ENCODE data around the gene AXIN1. TPM values are rescaled to one million over a fixed set of nuclear protein-coding genes. Genes with fewer than 3 reads are reported as not detected.
"Not testable (repeated sequence)": the region's sequence is repeated elsewhere in the genome, so short reads cannot be mapped to it uniquely, and the experiment has no call there.

The AXIN1 gene
- total RNA-seq, 1 donor from 2014 or later, result 13.5 TPM

DNA sequence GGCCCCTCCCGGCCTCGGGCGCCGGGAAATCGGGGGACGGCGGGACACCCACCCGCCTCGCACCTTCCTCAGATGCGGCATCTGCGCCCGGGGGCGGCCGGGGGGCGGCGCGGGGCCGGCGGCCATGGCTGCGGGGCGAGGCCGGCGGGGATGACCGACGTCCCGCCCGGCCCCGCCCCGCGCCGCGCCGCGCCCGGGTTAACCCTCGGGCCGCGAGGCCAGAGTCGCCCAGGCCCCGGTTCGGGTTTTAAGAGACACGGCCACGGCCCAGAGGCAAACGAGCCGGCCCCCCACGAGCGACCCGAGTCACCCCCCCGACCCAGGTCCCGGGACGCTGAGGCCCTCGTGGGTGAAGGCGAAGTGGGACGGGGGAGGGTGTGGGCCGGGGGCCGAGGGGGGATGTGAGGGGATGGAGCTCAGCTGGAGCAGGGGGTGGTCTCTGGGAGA lies 76.7 kb downstream of the AXIN1 start, which contains the start of gene RGS11:
Gene RGS11, minus strand, starts transcription at position 159 of the 447 bp plus-strand sequence. Its CDS starts 33 bp downstream, at position 126.
- intact Hi-C loops (cut with DNase I), result no loop called here
- DNase-seq (ENCODE audit: low spot score), result no peak

DNA sequence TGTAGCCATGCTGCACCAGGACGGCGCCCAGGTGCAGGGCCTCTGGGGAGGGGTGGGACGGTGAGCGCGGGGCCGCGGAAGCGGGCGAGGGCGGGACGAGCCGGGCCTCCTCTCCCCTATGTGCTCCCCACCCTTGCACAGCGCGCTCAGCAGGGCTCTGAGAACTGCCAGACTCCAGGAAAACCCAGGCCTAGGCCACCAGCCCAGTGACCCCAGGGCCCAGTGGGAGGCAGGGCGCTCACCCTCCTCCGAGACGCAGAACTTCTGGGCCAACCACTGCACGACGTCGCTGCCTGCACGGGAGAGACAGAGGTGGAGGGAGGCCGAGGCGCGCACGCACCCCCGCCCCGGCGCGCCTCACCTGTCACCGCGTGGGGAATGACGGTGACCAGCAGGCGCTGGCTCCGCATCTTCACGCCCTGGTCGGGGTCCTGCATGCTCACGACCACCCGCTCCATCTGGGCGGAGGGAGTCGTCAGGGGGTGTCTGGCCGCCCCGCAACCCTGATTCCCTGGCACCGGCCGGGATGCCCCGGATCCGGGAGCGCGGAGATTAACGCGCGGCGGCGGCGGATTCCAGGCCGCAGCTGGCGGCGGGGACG lies 77.4 kb downstream of the AXIN1 start:
- intact Hi-C loops (cut with DNase I), result no loop called here
- DNase-seq (ENCODE audit: low spot score), result no peak

DNA sequence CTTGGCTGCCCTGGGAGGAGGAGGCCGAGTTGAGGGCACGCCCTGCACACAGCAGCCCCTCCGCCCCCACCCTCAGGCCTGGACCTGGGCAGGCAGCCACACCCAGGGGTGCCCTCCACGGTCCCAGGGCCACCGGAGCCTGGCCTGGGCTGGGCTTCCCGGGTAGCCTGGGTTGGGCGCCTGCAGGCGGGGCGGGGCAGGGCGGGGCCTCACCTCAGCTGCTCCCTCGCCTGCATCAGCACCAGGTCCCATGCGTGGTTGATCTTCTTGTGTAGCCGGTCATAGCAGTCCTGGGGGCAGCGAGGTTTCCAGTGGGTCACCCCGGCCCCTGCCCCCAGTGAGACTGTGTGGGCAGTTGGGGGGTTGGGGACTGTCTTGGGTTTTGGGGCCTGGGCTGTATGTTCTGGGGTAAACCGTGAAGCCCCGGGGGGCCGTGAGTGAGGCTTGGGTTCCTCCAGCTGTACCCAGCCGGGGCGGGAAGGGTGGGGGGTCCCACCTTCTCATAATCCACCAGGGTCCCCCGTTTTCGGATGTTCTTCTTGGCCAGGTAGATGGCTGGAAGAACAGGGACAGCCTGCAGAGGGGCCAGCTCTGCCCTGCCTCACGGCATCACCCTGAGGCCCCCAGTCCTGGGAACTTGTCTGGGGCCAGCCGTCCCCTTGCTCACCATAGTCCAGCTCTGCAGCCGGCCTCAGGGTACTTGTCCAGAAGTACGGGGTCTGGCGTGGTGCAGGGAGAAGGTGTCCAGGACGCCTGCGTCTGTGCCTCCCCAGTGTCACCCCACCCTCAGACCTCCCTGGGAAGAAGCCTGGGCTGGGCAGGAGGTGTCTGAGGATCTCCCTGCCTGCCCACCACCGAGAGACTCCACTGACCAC lies 78.7 kb downstream of the AXIN1 start:
- DNase-seq (ENCODE audit: low spot score), result no peak
- intact Hi-C loops (cut with DNase I), result no loop called here

DNA sequence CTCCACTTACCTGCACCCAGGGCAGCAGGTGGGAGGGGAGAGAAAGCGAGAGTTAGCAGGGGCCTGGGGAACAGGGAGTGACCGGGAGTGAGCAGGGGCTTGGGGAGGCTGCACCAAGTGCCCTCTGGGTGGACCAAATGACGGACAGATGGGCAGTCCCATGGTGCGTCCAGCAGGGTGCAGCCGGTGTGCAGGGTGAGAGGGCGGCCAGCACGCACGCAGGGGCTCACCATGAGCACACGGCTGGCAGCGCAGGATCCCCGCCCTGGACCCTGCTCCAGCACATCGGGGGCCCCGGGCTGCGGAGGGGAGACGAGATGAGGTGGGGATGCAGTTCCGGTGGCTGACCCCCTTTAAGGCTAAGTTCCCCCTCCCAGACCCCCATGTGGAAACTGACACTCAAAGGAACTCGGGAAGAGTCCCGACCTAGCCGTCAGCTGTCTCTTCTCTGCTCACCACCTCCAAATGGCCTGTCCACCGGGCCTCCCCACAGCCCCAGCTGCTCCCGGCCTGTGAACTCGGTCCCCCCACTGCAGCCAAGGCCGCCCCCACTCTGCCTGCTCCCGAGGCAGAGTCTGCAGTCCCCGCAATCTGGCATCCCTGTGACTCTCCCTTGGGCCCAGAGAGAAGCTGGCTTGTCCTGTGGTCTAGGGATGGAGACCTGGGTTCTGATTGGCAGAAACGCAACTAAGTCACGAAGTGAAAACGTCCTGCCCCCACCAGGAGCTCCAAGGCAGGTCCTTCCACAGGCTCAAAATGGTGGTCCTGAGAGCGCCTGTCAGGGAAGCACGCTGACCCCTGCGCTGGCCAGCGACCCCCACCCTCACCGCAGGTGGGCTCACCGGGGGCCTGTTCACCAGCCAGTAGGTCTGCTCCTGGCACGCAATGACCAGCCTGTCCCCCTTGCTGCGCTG lies 79.6 kb downstream of the AXIN1 start:
- no peak for DNase-seq (ENCODE audit: low spot score)
- intact Hi-C loops (cut with DNase I), result no loop called here

DNA sequence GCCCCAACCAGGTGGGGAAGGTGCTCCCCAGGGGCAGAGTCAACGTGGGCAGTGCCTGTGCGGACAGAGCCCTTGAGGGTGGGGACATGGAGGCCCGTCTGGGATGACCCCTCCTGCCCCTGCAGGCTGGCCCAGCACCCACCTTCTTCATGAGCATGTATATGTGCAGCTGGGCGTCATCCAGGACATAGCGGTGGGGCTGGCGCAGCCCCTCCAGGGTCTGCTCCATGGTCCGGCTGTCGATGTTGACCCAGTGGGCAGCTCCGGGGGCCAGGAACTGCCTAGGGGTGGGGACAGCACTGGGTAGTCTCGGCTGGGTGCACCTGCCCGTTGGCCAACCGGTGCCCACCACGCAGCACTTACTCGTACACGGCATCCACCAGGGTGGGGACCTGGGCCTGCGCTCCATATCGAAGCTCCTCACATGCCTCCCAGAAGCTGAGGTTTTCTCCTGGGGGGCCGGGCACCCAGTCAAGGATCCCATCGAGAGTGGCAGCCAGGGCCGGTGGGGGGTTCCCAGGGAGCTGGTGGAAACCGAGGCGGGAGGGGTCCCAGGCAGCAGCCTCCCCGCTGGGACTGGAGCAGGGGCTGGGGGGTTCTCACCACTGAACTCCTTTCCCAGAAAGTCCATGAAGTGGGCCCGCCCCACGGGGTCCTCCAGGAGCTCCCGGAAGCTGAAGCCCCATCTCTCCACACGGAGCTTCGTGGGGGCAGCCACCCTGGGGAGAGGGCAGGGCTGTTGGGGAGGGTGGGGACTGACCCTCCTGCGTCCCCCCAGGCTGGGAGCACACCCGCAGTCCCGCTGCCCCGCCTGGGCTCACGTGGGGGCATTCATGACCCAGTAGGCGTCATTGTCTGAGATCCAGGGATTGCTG lies 81.9 kb downstream of the AXIN1 start:
- no peak for DNase-seq (ENCODE audit: low spot score)
- intact Hi-C loops (cut with DNase I), result no loop called here

DNA sequence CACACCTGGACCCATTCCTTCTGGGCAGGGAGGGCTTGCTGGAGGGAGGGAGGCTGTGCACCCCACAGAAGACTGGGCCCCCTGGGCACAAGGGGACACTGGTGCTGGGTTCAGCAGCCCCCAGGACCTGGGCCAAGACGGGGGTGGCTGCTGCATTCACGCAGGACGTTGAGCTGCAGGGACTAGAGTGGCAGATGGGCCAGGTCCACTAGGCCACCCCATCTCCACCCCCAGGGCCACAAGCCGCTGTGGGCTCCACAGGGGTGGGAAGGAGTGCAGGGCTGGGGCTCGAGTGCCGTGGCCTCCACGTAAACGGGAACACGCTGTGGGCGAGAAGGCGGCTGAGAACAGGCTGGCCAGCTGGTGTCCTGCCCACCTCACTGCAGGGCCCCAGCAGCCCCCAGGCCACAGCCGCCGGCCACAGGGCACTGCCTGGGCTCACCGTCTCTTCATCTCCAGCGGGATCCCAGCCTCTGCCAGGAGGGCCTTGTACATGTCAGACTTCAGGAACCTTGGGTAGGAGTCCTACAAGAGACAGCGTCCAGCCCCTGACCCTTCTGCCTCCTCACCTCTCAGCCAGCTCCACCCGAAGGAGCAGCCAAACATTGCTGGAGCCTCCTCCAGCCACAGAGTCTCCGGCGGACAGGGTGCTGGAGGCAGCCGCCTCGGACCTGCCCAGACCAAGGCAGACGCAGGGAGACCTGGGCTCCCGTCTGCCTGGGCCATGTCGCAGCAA lies 83.3 kb downstream of the AXIN1 start:
- intact Hi-C loops (cut with DNase I), result no loop called here
- no peak for DNase-seq (ENCODE audit: low spot score)

DNA sequence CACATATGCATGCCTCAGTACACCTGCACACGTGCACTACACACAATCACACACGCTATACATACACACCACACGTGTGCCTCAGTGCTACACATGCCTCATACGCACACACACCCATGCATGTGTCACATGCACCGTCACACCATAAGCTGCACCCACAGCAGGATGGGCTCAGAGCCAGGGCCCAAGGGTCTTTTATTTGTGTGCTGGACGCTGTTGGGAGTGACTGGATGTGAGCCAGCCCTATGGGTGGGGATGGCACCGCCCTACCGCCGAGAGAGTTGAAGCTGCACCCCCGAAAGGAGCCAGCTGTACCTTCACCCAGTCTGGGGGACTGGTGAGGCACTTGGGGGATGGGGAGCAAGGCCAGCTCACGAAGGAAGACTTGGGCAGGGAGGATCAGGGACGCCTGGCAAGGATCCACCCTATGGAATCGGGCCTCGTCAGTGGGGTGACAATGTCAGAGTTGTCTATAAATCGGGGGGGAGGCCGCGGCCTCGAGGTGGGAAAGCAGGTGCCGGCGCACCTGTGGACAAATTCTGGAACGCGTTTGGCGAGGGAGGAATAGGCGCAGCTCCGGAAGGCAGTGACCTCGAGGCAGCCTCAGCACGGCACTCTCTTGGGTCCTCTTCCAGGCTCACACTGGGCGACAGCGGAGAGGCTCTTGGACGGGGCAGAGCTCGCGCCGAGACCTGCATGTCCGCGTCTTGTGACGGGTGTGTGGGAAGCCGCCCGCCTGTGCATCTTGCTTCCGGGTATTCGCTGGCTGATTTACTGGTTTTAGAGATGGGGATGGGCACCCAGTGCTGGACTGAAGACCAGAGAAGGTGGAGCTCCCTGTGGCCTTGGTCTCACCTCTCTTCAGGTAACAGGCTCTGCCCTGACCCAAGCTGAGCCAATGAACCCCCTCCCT lies 84.1 kb downstream of the AXIN1 start:
- intact Hi-C loops (cut with DNase I), result no loop called here
- no peak for DNase-seq (ENCODE audit: low spot score)

DNA sequence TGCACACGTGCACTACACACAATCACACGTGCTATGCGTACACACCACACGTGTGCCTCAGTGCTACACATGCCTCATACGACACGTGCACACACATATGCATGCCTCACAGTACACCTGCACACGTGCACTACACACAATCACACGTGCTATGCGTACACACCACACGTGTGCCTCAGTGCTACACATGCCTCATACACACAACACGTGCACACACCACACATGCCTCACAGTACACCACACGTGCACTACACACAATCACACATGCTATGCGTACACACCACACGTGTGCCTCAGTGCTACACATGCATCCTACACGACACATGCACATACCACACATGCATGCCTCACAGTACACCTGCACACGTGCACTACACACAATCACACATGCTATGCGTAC lies 85.0 kb downstream of the AXIN1 start:
- DNase-seq (ENCODE audit: low spot score); intact Hi-C loops (cut with DNase I): not testable (repeated sequence)

DNA sequence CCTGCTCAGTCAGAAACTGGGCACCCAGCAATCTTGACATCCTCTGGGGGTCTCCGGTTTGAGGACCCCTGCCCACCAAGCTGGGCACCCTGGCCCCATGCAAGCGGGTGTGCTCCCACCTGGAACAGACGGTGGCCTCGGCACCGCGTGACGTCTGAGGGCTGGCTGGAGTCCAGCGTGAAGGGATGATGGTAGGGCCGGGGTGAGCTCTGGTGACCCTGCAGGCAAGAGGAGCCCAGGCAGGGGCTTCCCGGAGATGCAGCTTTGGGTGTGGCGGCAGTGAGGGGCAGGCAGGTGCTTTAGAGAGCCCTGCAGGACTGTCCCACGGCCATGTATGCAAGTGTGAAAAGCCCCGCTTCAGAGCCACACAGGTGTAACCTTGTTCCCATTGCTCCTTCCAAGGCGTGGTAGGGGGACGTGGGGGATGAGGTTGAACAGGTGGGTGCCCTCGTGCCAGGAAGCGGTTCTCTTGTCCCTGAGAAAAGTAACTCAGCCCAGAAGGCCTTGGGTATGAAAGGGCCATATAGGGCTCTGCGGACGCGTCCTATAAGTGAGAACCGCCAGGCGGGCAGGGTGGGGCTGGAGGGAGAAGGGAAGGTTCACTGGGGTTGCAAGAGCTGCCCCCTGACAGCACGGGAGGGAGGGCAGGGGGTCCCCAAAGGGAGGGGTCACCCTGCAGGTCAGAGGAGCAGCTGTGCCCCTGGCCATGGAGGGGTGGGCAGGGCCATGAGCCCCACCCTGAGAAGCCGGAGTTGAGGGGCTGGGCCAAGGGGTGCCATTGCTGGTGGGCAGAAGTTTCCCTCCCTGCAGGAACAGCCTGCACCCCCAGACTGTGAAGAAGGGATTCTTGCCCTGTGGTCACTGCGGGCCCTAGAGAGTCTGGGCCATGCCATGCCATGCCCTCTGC lies 86.0 kb downstream of the AXIN1 start:
- intact Hi-C loops (cut with DNase I), result no loop called here
- DNase-seq (ENCODE audit: low spot score), result no peak

DNA sequence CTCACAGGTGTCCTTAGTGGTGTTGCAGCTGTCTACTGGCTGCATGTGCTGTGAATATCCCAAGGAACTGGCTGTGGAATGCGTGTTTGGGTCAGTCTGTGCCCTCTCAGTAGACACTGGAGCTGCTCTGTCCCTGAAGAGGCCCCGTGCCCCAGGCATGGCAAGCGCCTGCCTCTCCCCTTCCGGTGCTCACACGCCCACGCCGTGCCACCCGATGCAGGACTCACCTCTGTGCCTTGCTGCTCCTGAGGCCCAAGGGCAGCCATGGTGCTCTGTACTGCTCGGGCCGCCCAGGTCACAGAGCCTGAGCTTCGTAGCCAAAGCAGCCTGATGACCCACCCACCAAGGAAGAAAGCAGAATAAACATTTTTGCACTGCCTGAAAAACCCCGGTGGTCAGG lies 86.8 kb downstream of the AXIN1 start:
- intact Hi-C loops (cut with DNase I), result no loop called here
- no peak for DNase-seq (ENCODE audit: low spot score)

DNA sequence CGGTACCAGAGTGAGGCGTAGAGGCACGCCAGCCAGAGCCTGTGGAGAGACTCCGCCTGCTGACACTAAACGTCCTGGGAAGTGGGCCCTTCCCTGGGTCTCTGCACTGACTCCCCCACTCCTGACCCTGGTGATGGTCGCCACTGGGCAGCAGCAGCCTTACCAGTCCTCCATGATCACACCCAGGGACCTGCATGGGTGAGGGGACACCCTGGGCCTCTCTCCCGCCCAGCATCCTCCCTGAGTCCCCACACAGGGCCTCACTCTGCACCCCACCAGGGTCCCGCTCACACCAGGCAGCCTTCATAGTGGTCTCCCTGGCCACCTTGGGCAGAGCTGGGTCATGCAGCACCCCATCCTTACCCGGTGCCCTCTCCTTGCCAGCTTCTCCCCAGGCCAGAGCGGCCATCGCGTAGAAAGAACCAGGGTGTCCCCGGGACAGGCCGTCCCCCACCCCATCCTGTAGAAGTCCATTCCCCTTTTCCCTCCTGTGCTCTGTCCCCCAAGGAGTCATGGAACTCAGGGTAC lies 87.5 kb downstream of the AXIN1 start:
- intact Hi-C loops (cut with DNase I), result no loop called here
- DNase-seq (ENCODE audit: low spot score), result no peak

DNA sequence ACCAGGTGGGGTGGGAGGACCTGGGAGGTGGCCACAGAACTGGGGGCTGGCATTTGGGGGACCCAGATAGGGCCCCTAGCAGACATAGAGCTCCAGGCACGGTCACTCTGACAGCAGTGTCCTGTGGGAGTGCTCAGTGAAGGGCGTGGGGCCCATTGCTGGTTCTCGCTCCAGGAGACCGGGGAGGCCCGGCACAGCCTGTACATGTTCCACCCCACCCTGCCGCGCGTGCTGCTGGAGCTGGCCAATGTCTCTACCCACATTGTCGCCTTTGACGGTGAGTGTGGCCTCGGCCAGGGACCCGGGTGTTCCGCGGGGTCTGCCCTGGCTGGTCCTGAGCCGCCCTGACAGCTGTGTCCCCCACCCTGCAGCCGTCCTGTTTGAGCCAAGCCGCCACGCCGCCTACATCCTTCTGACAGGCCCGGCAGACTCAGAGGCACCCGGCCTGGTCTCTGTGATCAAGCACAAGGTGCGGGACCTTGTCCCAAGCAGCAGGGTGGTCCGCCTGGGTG lies 88.0 kb downstream of the AXIN1 start:
- no peak for DNase-seq (ENCODE audit: low spot score)
- intact Hi-C loops (cut with DNase I), result no loop called here

DNA sequence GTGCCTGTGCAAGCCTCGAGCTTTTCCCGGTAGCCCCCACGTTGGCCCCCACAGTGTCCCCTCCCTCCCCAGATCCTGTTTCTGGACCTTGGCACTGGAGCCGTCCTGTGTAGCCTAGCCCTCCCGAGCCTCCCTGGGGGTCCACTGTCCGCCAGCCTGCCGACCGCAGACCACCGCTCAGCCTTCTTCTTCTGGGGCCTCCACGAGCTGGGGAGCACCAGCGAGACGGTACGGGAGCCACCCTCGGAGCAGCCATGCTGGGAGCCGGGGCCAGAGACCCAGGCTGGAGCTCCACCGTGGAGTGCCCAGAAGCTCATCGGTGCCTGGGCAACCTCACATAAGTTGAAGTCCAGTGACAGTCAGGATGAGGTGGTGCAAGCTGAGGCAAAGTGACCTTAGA lies 88.6 kb downstream of the AXIN1 start:
- DNase-seq (ENCODE audit: low spot score), result no peak
- intact Hi-C loops (cut with DNase I), result no loop called here

DNA sequence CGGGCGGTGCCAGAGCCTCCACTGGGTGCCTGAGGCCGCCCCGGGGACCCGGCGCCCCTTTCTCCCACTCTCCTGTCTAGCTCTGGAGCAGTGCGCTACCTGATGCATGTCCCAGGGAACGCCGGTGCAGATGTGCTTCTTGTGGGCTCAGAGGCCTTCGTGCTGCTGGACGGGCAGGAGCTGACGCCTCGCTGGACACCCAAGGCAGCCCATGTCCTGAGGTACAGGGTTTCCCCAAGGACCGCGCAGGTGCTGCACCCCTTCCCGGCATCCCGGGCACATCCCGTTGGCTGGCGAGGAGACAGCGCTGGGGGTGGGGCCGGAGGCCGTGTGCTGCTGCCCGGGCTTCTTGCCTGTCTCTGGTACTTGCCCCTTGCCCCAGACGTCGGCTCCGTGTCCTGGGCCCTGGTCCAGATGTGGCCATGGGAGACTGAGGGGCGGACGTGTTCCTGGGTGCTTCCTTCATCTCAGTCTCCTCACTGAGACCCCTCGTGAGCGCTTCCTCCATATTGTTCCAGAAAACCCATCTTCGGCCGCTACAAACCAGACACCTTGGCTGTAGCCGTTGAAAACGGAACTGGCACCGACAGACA lies 89.2 kb downstream of the AXIN1 start:
- DNase-seq (ENCODE audit: low spot score), result no peak
- intact Hi-C loops (cut with DNase I), result no loop called here

DNA sequence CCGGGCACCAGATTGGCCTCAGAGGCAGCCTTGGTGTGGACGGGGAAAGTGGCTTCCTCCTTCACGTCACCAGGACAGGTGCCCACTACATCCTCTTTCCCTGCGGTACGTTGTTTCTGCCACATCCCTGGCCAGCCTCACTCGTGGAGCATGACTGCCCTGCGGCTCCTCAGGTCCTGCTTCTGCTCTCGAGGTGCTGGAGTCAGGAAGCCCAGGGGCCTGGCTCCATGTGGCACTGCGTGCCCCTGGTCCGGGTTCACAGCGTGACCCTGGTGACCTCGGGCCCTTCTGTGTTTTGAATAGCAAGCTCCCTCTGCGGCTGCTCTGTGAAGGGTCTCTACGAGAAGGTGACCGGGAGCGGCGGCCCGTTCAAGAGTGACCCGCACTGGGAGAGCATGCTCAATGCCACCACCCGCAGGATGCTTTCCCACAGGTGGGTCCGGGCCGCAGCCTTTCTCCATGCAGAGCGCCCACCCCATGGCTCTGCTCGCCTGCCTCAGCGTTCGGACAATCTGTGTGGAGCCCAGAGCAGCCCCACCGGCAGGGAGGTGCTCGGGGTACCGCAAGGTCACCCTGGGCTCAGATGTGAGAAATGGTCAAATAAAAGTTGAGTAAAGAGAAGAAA lies 90.3 kb downstream of the AXIN1 start:
- intact Hi-C loops (cut with DNase I), result no loop called here
- DNase-seq (ENCODE audit: low spot score), result no peak

All from cardiac septum (tissue), 1 donor.